PC-3 (cell line): Measurements from ENCODE around the gene RCSD1. TPM values are rescaled to one million over a fixed set of nuclear protein-coding genes. Genes with fewer than 3 reads are reported as not detected.

ENCODE experiments used
- ATAC-seq: fragments of 200-7000 bp; cut with Tn5 transposase; 2 replicates; pipeline ENCODE4 v1.9.1; 2020; ENCODE audit warnings: mild to moderate bottlenecking, moderate library complexity
- BruUV-seq: library from RNA; stranded (reverse); fragments of 400-500 nt; replicated peaks from 2 replicates; lab custom pipeline; 2021; lab: Mats Ljungman, UMichigan
- CTCF ChIA-PET: fragments of 300-600 bp; sonication (Branson Sonifier 250); formaldehyde crosslinking; loops from one replicate; lab custom pipeline; 2022; ENCODE audit warnings: antibody characterized with exemption; lab: Charles Lee
- POLR2A ChIA-PET: fragments of 300-600 bp; sonication (Branson Sonifier 250); formaldehyde crosslinking; loops from one replicate; lab custom pipeline; 2022; ENCODE audit warnings: antibody characterized with exemption; ENCODE audit not compliant: unreplicated experiment; lab: Charles Lee
- DNase-seq: peaks from one replicate; pipeline ENCODE4 v3.0.0-alpha.2; 2015
- H2AFZ ChIP-seq: fragments of 300-600 bp; sonication (generic); 2 replicates; pipeline ENCODE4 v1.6.0; 2016; ENCODE audit warnings: antibody characterized with exemption, low read length
- H3F3A ChIP-seq: fragments of 300-600 bp; sonication (generic); one replicate; pipeline ENCODE4 v1.6.0; 2017; ENCODE audit warnings: antibody characterized with exemption, low read length, control low read depth, mild to moderate bottlenecking; ENCODE audit not compliant: unreplicated experiment
- H3K27ac ChIP-seq: fragments of 300-600 bp; sonication (generic); 2 replicates; pipeline ENCODE4 v1.5.1; 2016; ENCODE audit warnings: mild to moderate bottlenecking, low read length
- H3K27me3 ChIP-seq: fragments of 300-600 bp; sonication (generic); 2 replicates; pipeline ENCODE4 v1.6.1; 2016; ENCODE audit warnings: low read length, mixed read lengths
- H3K36me3 ChIP-seq: fragments of 300-600 bp; sonication (generic); 2 replicates; pipeline ENCODE4 v1.6.1; 2016; ENCODE audit warnings: low read depth, mixed run types, low read length, mixed read lengths
- H3K4me1 ChIP-seq: fragments of 300-600 bp; sonication (generic); 2 replicates; pipeline ENCODE4 v1.5.1; 2016; ENCODE audit warnings: low read length; ENCODE audit not compliant: insufficient read depth
- H3K4me2 ChIP-seq: fragments of 300-600 bp; sonication (generic); 2 replicates; pipeline ENCODE4 v1.6.0; 2016; ENCODE audit warnings: low read length
- H3K4me3 ChIP-seq: fragments of 300-600 bp; sonication (generic); 2 replicates; pipeline ENCODE4 v1.5.1; 2016; ENCODE audit warnings: mild to moderate bottlenecking, low read length, mixed read lengths
- H3K79me2 ChIP-seq: fragments of 300-600 bp; sonication (generic); 2 replicates; pipeline ENCODE4 v1.6.1; 2017; ENCODE audit warnings: low read length, mixed read lengths
- H3K9ac ChIP-seq: fragments of 300-600 bp; sonication (generic); 2 replicates; pipeline ENCODE4 v1.6.0; 2016; ENCODE audit warnings: mild to moderate bottlenecking, low read length
- H3K9me2 ChIP-seq: fragments of 300-600 bp; sonication (generic); replicated peaks from 2 replicates; pipeline ENCODE4 v1.6.1; 2016; ENCODE audit warnings: mixed run types, low read length, mixed read lengths
- H3K9me3 ChIP-seq: fragments of 300-600 bp; sonication (generic); 2 replicates; pipeline ENCODE4 v1.6.1; 2016; ENCODE audit warnings: low read length, mixed read lengths
- H4K20me1 ChIP-seq: fragments of 300-600 bp; sonication (generic); 2 replicates; pipeline ENCODE4 v1.6.1; 2016; ENCODE audit warnings: low read length, mixed read lengths
- CTCF ChIP-seq: fragments of 300-600 bp; sonication (generic); conservative IDR thresholded peaks from 2 replicates; pipeline ENCODE4 v1.5.1; 2017; ENCODE audit warnings: antibody characterized with exemption, low read depth, mild to moderate bottlenecking, low read length
- EZH2 ChIP-seq: fragments of 300-600 bp; sonication (generic); IDR thresholded peaks from one replicate; pipeline ENCODE4 v1.6.1; 2017; ENCODE audit warnings: antibody characterized with exemption, mild to moderate bottlenecking, low read length; ENCODE audit not compliant: unreplicated experiment
- EZH2phosphoT487 ChIP-seq: fragments of 300-600 bp; sonication (generic); IDR thresholded peaks from 2 replicates; pipeline ENCODE4 v1.6.1; 2018; ENCODE audit warnings: mild to moderate bottlenecking, antibody characterized with exemption, low read length, borderline replicate concordance
- intact Hi-C: fragments of 100-400 bp; cut with micrococcal nuclease; formaldehyde crosslinking; loops from 2 replicates; pipeline ENCODE4 v1.9.0; 2023
- total RNA-seq: library from RNA; depleted of rRNA; stranded (reverse); fragments of >200 nt; gene quantifications from 2 replicates; pipeline ENCODE4 v1.2.3, GENCODE V29; 2014

RCSD1 gene
- total RNA-seq, 1 experiment from 2014 or later: not detected

DNA sequence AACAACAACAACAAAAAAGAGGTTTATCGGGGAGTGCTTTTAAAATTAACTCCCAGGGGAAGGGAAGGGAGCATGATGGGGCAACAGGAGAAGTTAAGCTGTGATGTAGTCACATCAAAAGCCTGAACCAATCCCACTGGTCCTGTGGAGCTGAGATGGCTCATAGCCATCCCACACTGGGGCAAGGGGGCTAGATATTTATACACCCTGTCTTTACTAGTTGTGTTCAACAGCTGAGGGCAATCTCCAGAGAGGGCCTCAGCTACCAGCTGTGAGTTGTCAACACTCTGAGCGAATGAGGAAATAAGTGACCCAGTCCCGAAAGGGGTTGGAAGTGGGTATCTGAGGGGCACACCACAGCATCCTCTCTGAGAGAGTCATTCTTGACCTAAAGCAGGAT, 45.5 kb upstream of the RCSD1 start:
- no peak overlapping the region for H3K4me2 ChIP-seq
- H4K20me1 ChIP-seq: no peaks in the 10 kb centered on the region
- intact Hi-C loops: no loop called here
- no peaks in the 10 kb centered on the region for H3K9me3 ChIP-seq
- no peak overlapping the region for H3K27ac ChIP-seq
- H2AFZ ChIP-seq: no peak overlapping the region
- peaks cover 59% of the 10 kb centered on the region for H3K27me3 ChIP-seq
- H3K9ac ChIP-seq: no peak overlapping the region
- H3K36me3 ChIP-seq: no peaks in the 10 kb centered on the region
- CTCF ChIA-PET: no interaction called here
- BruUV-seq: no TSS peak
- DNase-seq (no peak), ATAC-seq (no peak)
- no peak overlapping the region for H3K4me3 ChIP-seq
- POLR2A ChIA-PET: no interaction called here
- no peaks in the 10 kb centered on the region for H3F3A ChIP-seq
- H3K4me1 ChIP-seq: no peaks in the 10 kb centered on the region
- no peaks in the 10 kb centered on the region for H3K79me2 ChIP-seq
- TF ChIP-seq EZH2 (no peak), CTCF (no peak), EZH2phosphoT487 (no peak)
- no peaks in the 10 kb centered on the region for H3K9me2 ChIP-seq

DNA sequence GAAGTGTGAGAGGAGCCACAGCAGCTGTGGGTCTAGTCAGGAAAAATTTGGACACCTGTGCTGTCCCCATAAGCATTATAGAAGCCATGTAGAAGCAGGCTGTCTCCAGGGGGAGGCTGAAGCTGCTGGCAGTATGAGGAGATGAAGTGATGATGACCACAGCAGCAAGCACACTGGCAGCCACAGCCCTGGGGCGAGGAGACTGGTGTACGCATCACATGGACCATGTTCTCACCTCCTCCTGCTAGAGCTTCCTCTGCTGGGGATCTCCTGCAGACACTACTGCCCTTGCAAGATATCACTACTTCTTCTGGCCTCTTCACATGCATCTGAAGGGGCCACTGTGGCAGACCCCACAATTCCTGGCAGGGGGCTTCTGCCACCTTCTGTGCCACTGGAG, 42.7 kb upstream of the RCSD1 start:
- Histone ChIP-seq H4K20me1 (no peaks in the 10 kb centered on the region), H3K9me3 (no peaks in the 10 kb centered on the region), H3K4me1 (no peaks in the 10 kb centered on the region), H3K27ac (no peak overlapping the region), H3K4me2 (no peak overlapping the region), H2AFZ (no peak overlapping the region), H3K27me3 (peaks cover 46% of the 10 kb centered on the region), H3K9me2 (no peaks in the 10 kb centered on the region), H3F3A (no peaks in the 10 kb centered on the region), H3K79me2 (no peaks in the 10 kb centered on the region), H3K9ac (no peak overlapping the region), H3K4me3 (no peak overlapping the region), H3K36me3 (no peaks in the 10 kb centered on the region)
- CTCF ChIA-PET: no interaction called here
- POLR2A ChIA-PET: no interaction called here
- no TSS peak for BruUV-seq
- intact Hi-C loops: no loop called here
- no peak for ATAC-seq
- DNase-seq: no peak
- TF ChIP-seq EZH2phosphoT487: no peak
- no peak for TF ChIP-seq CTCF
- TF ChIP-seq EZH2: no peak

GRCh38 chr1:167587872-167588271, 42.2 kb upstream of the RCSD1 start:
- ATAC-seq (no peak), DNase-seq (no peak)
- intact Hi-C loops: no loop called here
- peaks cover 42% of the 10 kb centered on the region for H3K27me3 ChIP-seq
- H3F3A ChIP-seq: no peaks in the 10 kb centered on the region
- H3K36me3 ChIP-seq: no peaks in the 10 kb centered on the region
- no peaks in the 10 kb centered on the region for H3K4me1 ChIP-seq
- no peaks in the 10 kb centered on the region for H3K9me2 ChIP-seq
- H3K27ac ChIP-seq: no peak overlapping the region
- no TSS peak for BruUV-seq
- H3K9me3 ChIP-seq: no peaks in the 10 kb centered on the region
- H4K20me1 ChIP-seq: no peaks in the 10 kb centered on the region
- POLR2A ChIA-PET: interaction anchor here (0.6 kb wide), 1 partner anchor 324 kb away, joined by 3 read pairs; no protein-coding TSS in a partner anchor
- TF ChIP-seq EZH2 (no peak), CTCF (no peak), EZH2phosphoT487 (no peak)
- H2AFZ ChIP-seq: no peak overlapping the region
- no peak overlapping the region for H3K4me3 ChIP-seq
- CTCF ChIA-PET: no interaction called here
- no peak overlapping the region for H3K9ac ChIP-seq
- no peak overlapping the region for H3K4me2 ChIP-seq
- no peaks in the 10 kb centered on the region for H3K79me2 ChIP-seq
